ENCODE results near the gene SYT8.

SYT8 gene

GRCh38 chr11:1852271-1852876 lies 17.6 kb downstream of the SYT8 start:
- Histone ChIP-seq H3K9ac (ENCODE audit: low read depth, low read length) (no peak overlapping the region), H3K4me1 (ENCODE audit: insufficient read depth, low read length) (no peaks in the 10 kb centered on the region), H3K36me3 (ENCODE audit: insufficient read depth, low read length) (no peaks in the 10 kb centered on the region), H3K9me3 (ENCODE audit: control insufficient read depth, insufficient read depth, low read length) (no peaks in the 10 kb centered on the region)

- H3K36me3 ChIP-seq (ENCODE audit: insufficient read depth, low read length) = no peaks in the 10 kb centered on the region
- no peaks in the 10 kb centered on the region for H3K9me3 ChIP-seq (ENCODE audit: control insufficient read depth, insufficient read depth, low read length)
- H3K9ac ChIP-seq (ENCODE audit: low read depth, low read length) = no peak within 1 kb of the TSS
- no peaks in the 10 kb centered on the region for H3K4me1 ChIP-seq (ENCODE audit: insufficient read depth, low read length)
Measured at GRCh38 chr11:1852877-1853276, 18.1 kb downstream of the SYT8 start, which contains the start of gene LSP1. Gene LSP1 (plus strand): TSS chr11:1853084. CDS start chr11:1853145, 61 bp downstream.

GRCh38 chr11:1853376-1854131 lies 18.8 kb downstream of the SYT8 start:
- Histone ChIP-seq H3K9me3 (ENCODE audit: control insufficient read depth, insufficient read depth, low read length) (no peaks in the 10 kb centered on the region), H3K4me1 (ENCODE audit: insufficient read depth, low read length) (no peaks in the 10 kb centered on the region), H3K36me3 (ENCODE audit: insufficient read depth, low read length) (no peaks in the 10 kb centered on the region), H3K9ac (ENCODE audit: low read depth, low read length) (no peak overlapping the region)

GRCh38 chr11:1854132-1854948 lies 19.6 kb downstream of the SYT8 start:
- H3K9ac ChIP-seq (ENCODE audit: low read depth, low read length) = no peak overlapping the region
- H3K9me3 ChIP-seq (ENCODE audit: control insufficient read depth, insufficient read depth, low read length) = no peaks in the 10 kb centered on the region
- no peaks in the 10 kb centered on the region for H3K4me1 ChIP-seq (ENCODE audit: insufficient read depth, low read length)
- no peaks in the 10 kb centered on the region for H3K36me3 ChIP-seq (ENCODE audit: insufficient read depth, low read length)

- Histone ChIP-seq H3K9ac (ENCODE audit: low read depth, low read length) (no peak overlapping the region), H3K9me3 (ENCODE audit: control insufficient read depth, insufficient read depth, low read length) (no peaks in the 10 kb centered on the region), H3K4me1 (ENCODE audit: insufficient read depth, low read length) (no peaks in the 10 kb centered on the region)
Measured at GRCh38 chr11:1854949-1855885, 20.4 kb downstream of the SYT8 start.

GRCh38 chr11:1855886-1856265 lies 21.1 kb downstream of the SYT8 start:
- no peaks in the 10 kb centered on the region for H3K36me3 ChIP-seq (ENCODE audit: insufficient read depth, low read length)
- H3K9ac ChIP-seq (ENCODE audit: low read depth, low read length) = no peak overlapping the region
- no peaks in the 10 kb centered on the region for H3K4me1 ChIP-seq (ENCODE audit: insufficient read depth, low read length)
- H3K9me3 ChIP-seq (ENCODE audit: control insufficient read depth, insufficient read depth, low read length) = no peaks in the 10 kb centered on the region

More at GRCh38 chr11:1854949-1855885, 20.4 kb downstream of the SYT8 start:
- no peaks in the 10 kb centered on the region for H3K36me3 ChIP-seq (ENCODE audit: insufficient read depth, low read length)

- Histone ChIP-seq H3K9ac (ENCODE audit: low read depth, low read length) (no peak overlapping the region), H3K36me3 (ENCODE audit: insufficient read depth, low read length) (no peaks in the 10 kb centered on the region), H3K9me3 (ENCODE audit: control insufficient read depth, insufficient read depth, low read length) (no peaks in the 10 kb centered on the region), H3K4me1 (ENCODE audit: insufficient read depth, low read length) (no peaks in the 10 kb centered on the region)
Measured at GRCh38 chr11:1856306-1857005, 21.7 kb downstream of the SYT8 start.

GRCh38 chr11:1857064-1857463 lies 22.3 kb downstream of the SYT8 start:
- Histone ChIP-seq H3K9me3 (ENCODE audit: control insufficient read depth, insufficient read depth, low read length) (no peaks in the 10 kb centered on the region), H3K9ac (ENCODE audit: low read depth, low read length) (no peak overlapping the region), H3K4me1 (ENCODE audit: insufficient read depth, low read length) (no peaks in the 10 kb centered on the region), H3K36me3 (ENCODE audit: insufficient read depth, low read length) (no peaks in the 10 kb centered on the region)

- Histone ChIP-seq H3K9ac (ENCODE audit: low read depth, low read length) (no peak overlapping the region), H3K36me3 (ENCODE audit: insufficient read depth, low read length) (no peaks in the 10 kb centered on the region), H3K9me3 (ENCODE audit: control insufficient read depth, insufficient read depth, low read length) (no peaks in the 10 kb centered on the region), H3K4me1 (ENCODE audit: insufficient read depth, low read length) (peaks cover 2% of the 10 kb centered on the region; the same call in 1 of the 2 replicates)
Measured at GRCh38 chr11:1858154-1858553, 23.4 kb downstream of the SYT8 start.

GRCh38 chr11:1858576-1858975 lies 23.8 kb downstream of the SYT8 start:
- H3K36me3 ChIP-seq (ENCODE audit: insufficient read depth, low read length) = no peaks in the 10 kb centered on the region
- H3K4me1 ChIP-seq (ENCODE audit: insufficient read depth, low read length) = peaks cover 5% of the 10 kb centered on the region; the same call in 1 of the 2 replicates
- H3K9me3 ChIP-seq (ENCODE audit: control insufficient read depth, insufficient read depth, low read length) = no peaks in the 10 kb centered on the region
- H3K9ac ChIP-seq (ENCODE audit: low read depth, low read length) = no peak overlapping the region

GRCh38 chr11:1859004-1859403 lies 24.2 kb downstream of the SYT8 start:
- no peaks in the 10 kb centered on the region for H3K36me3 ChIP-seq (ENCODE audit: insufficient read depth, low read length)
- H3K9me3 ChIP-seq (ENCODE audit: control insufficient read depth, insufficient read depth, low read length) = no peaks in the 10 kb centered on the region
- no peak overlapping the region for H3K9ac ChIP-seq (ENCODE audit: low read depth, low read length)
- peaks cover 6% of the 10 kb centered on the region; the same call in 1 of the 2 replicates for H3K4me1 ChIP-seq (ENCODE audit: insufficient read depth, low read length)

DNA sequence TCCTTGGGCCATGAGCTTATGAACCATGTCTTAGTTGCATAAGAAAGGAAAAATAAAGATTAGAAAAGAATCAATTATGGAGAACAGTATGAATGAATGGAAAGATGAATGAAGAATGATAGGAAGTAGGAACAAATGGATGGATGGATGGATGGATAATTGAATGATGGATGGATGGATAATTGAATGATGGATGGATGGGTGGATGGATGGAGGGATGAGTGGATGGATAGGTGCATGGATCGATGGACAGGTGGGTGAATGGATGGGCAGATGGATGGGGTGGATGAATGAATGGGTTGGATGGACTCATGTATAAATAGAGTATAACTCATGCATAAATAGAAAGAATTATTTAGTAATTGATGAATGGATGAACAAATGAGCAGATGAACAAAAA lies 25.3 kb downstream of the SYT8 start:
- no peaks in the 10 kb centered on the region for H3K9me3 ChIP-seq (ENCODE audit: control insufficient read depth, insufficient read depth, low read length)
- H3K36me3 ChIP-seq (ENCODE audit: insufficient read depth, low read length) = no peaks in the 10 kb centered on the region
- no peak overlapping the region for H3K9ac ChIP-seq (ENCODE audit: low read depth, low read length)
- H3K4me1 ChIP-seq (ENCODE audit: insufficient read depth, low read length) = peaks cover 12% of the 10 kb centered on the region; the same call in 1 of the 2 replicates
